Neural cell (in vitro differentiated cells): ENCODE measurements around the gene GRK3. TPM values are rescaled to one million over a fixed set of nuclear protein-coding genes. Genes with fewer than 3 reads are reported as not detected.

Source experiments
- H2AFZ ChIP-seq: fragments of 200-600, 300-800 bp; sonication (generic), shearing (Covaris generic); 2 replicates; pipeline ENCODE4 v1.6.0; 2014; ENCODE audit warnings: low read depth, mild to moderate bottlenecking, antibody characterized with exemption, low read length, moderate library complexity
- H3F3A ChIP-seq: fragments of 200-600 bp; shearing (Covaris generic); 2 replicates; pipeline ENCODE4 v1.6.1; 2016; ENCODE audit warnings: mild to moderate bottlenecking, moderate library complexity, mixed read lengths, antibody characterized with exemption, low read length; ENCODE audit not compliant: insufficient read depth, poor library complexity, severe bottlenecking
- H3K27ac ChIP-seq: fragments of 200-600, 300-800 bp; sonication (generic), shearing (Covaris generic); 2 replicates; pipeline ENCODE4 v1.5.1; 2014; ENCODE audit warnings: mild to moderate bottlenecking, low read length, moderate library complexity
- H3K27me3 ChIP-seq: fragments of 300-800, 200-600 bp; sonication (generic), shearing (Covaris generic); 2 replicates; pipeline ENCODE4 v1.6.0; 2014; ENCODE audit warnings: mild to moderate bottlenecking, low read depth, low read length, moderate library complexity; ENCODE audit not compliant: insufficient read depth
- H3K36me3 ChIP-seq: fragments of 300-800, 200-600 bp; sonication (generic), shearing (Covaris generic); 2 replicates; pipeline ENCODE4 v1.5.1; 2014; ENCODE audit warnings: mild to moderate bottlenecking, antibody characterized with exemption, low read length, moderate library complexity; ENCODE audit not compliant: insufficient read depth
- H3K4me2 ChIP-seq: fragments of 300-800, 200-600 bp; sonication (generic), shearing (Covaris generic); 2 replicates; pipeline ENCODE4 v1.6.0; 2014; ENCODE audit warnings: mild to moderate bottlenecking, low read length
- H3K4me3 ChIP-seq: fragments of 300-800, 200-600 bp; sonication (generic), shearing (Covaris generic); 2 replicates; pipeline ENCODE4 v1.5.1; 2014; ENCODE audit warnings: mild to moderate bottlenecking, low read length, moderate library complexity
- H3K79me2 ChIP-seq: fragments of 200-600 bp; shearing (Covaris generic); replicated peaks from 2 replicates; pipeline ENCODE4 v1.6.0; 2014; ENCODE audit warnings: mild to moderate bottlenecking, low read length, moderate library complexity; ENCODE audit not compliant: insufficient read depth
- H3K9ac ChIP-seq: fragments of 300-800, 200-600 bp; sonication (generic), shearing (Covaris generic); 2 replicates; pipeline ENCODE4 v1.6.1; 2016; ENCODE audit warnings: mild to moderate bottlenecking, low read length, mixed read lengths
- H3K9me2 ChIP-seq: fragments of 200-600 bp; shearing (Covaris generic); 2 replicates; pipeline ENCODE4 v1.6.1; 2016; ENCODE audit warnings: mild to moderate bottlenecking, low read length, mixed read lengths; ENCODE audit not compliant: insufficient read depth
- H3K9me3 ChIP-seq: fragments of 200-600, 300-800 bp; sonication (generic), shearing (Covaris generic); 2 replicates; pipeline ENCODE4 v1.6.1; 2016; ENCODE audit warnings: mild to moderate bottlenecking, mixed run types, low read length, moderate library complexity, mixed read lengths
- H4K20me1 ChIP-seq: fragments of 200-600 bp; shearing (Covaris generic); 2 replicates; pipeline ENCODE4 v1.6.1; 2016; ENCODE audit warnings: mild to moderate bottlenecking, mixed run types; ENCODE audit not compliant: insufficient read depth
- CTCF ChIP-seq: fragments of 450-650 bp; IDR thresholded peaks from 2 replicates; pipeline ENCODE4 v1.5.1; 2014; ENCODE audit warnings: antibody characterized with exemption, mild to moderate bottlenecking, moderate library complexity; ENCODE audit not compliant: poor library complexity, severe bottlenecking
- EP300 ChIP-seq: fragments of 450-650 bp; conservative IDR thresholded peaks from 2 replicates; pipeline ENCODE4 v1.6.1; 2014; ENCODE audit warnings: antibody characterized with exemption, mild to moderate bottlenecking, moderate library complexity; ENCODE audit not compliant: poor library complexity, severe bottlenecking
- EZH2 ChIP-seq: fragments of 200-600, 300-800 bp; shearing (Covaris generic), sonication (generic); IDR thresholded peaks from 2 replicates; pipeline ENCODE4 v1.6.1; 2014; ENCODE audit warnings: antibody characterized with exemption, low read length, borderline replicate concordance, mild to moderate bottlenecking; ENCODE audit not compliant: insufficient read depth, poor library complexity, severe bottlenecking
- MXI1 ChIP-seq: fragments of 450-650 bp; conservative IDR thresholded peaks from 2 replicates; pipeline ENCODE4 v1.6.1; 2014; ENCODE audit warnings: antibody characterized with exemption, mild to moderate bottlenecking; ENCODE audit not compliant: poor library complexity, severe bottlenecking
- POLR2AphosphoS5 ChIP-seq: IDR thresholded peaks from 2 replicates; pipeline ENCODE4 v1.6.1; 2012
- RAD21 ChIP-seq: fragments of 450-650 bp; conservative IDR thresholded peaks from 2 replicates; pipeline ENCODE4 v1.6.1; 2014; ENCODE audit warnings: antibody characterized with exemption, mild to moderate bottlenecking, moderate library complexity
- REST ChIP-seq: IDR thresholded peaks from 2 replicates; pipeline ENCODE4 v1.6.1; 2012; ENCODE audit warnings: borderline replicate concordance
- SMC3 ChIP-seq: fragments of 450-650 bp; conservative IDR thresholded peaks from 2 replicates; pipeline ENCODE4 v1.6.1; 2014; ENCODE audit warnings: antibody characterized with exemption, mild to moderate bottlenecking, moderate library complexity; ENCODE audit not compliant: poor library complexity
- TAF1 ChIP-seq: IDR thresholded peaks from 2 replicates; pipeline ENCODE4 v1.6.1; 2012; ENCODE audit warnings: low read depth
- polyA plus RNA-seq: library from polyadenylated mRNA; depleted of rRNA; stranded (reverse); fragments of >200 nt; gene quantifications from 2 replicates; pipeline ENCODE4 v1.2.3, GENCODE V29; 2014

The GRK3 gene
- polyA plus RNA-seq, 1 donor from 2014 or later: 9.8 TPM

- TF ChIP-seq EZH2 (no peak), REST (no peak), MXI1 (no peak), RAD21 (no peak), EP300 (no peak), TAF1 (no peak), SMC3 (no peak), POLR2AphosphoS5 (no peak), CTCF (no peak)
- Histone ChIP-seq H2AFZ (no peak overlapping the region), H3K4me3 (no peak overlapping the region), H3K9me3 (no peaks in the 10 kb centered on the region), H3F3A (no peaks in the 10 kb centered on the region), H3K9me2 (no peaks in the 10 kb centered on the region), H3K4me2 (no peak overlapping the region), H3K27me3 (no peaks in the 10 kb centered on the region), H3K36me3 (no peaks in the 10 kb centered on the region), H4K20me1 (no peaks in the 10 kb centered on the region), H3K27ac (no peak overlapping the region), H3K79me2 (no peaks in the 10 kb centered on the region), H3K9ac (no peak overlapping the region)
Observed at GRCh38 chr22:25729016-25729995, 164.8 kb downstream of the GRK3 start.

- no peak for TF ChIP-seq REST
- no peak for TF ChIP-seq EZH2
- TF ChIP-seq EP300: no peak
- TF ChIP-seq RAD21: no peak
- no peak for TF ChIP-seq TAF1
- TF ChIP-seq POLR2AphosphoS5: no peak
- no peak for TF ChIP-seq SMC3
- no peak for TF ChIP-seq CTCF
- TF ChIP-seq MXI1: no peak
- Histone ChIP-seq H4K20me1 (no peaks in the 10 kb centered on the region), H3K27ac (no peak overlapping the region)
Observed at GRCh38 chr22:25735650-25736049, 171.2 kb downstream of the GRK3 start.

More at GRCh38 chr22:25735650-25736049, 171.2 kb downstream of the GRK3 start:
- no peaks in the 10 kb centered on the region for H3K79me2 ChIP-seq
- no peaks in the 10 kb centered on the region for H3K27me3 ChIP-seq
- H3K36me3 ChIP-seq: no peaks in the 10 kb centered on the region
- no peaks in the 10 kb centered on the region for H3K9me3 ChIP-seq
- no peak overlapping the region for H2AFZ ChIP-seq
- H3K4me2 ChIP-seq: no peak overlapping the region
- H3K9ac ChIP-seq: no peak overlapping the region
- no peak overlapping the region for H3K4me3 ChIP-seq
- H3K9me2 ChIP-seq: no peaks in the 10 kb centered on the region
- H3F3A ChIP-seq: no peaks in the 10 kb centered on the region
